Left cardiac atrium (tissue), 4 donors: Measurements from ENCODE around the gene PADI1. TPM values are rescaled to one million over a fixed set of nuclear protein-coding genes. Genes with fewer than 3 reads are reported as not detected.

ENCODE experiments used
- ATAC-seq, 2 donors: fragments of 200-7000 bp; cut with Tn5 transposase; one replicate each; pipeline ENCODE4 v1.9.1; 2020; ENCODE audit warnings: mild to moderate bottlenecking in 2 of 2, moderate library complexity in 2 of 2
- DNase-seq: peaks from one replicate; pipeline ENCODE4 v3.0.0-alpha.2; 2020
- intact Hi-C, 2 donors: fragments of 100-400 bp; cut with DNase I; formaldehyde crosslinking; loops; one replicate each; pipeline versions ENCODE4 v1.14.1 to v1.15.1; 2022 to 2023
- total RNA-seq, 2 donors: library from RNA; stranded (reverse); fragmentation: NEBNext Ultra II Directional; extraction: Animal tissue kit (Norgen Biotek cat#: 25700); gene quantifications; one replicate each; pipeline ENCODE4 v1.2.1, GENCODE V29; 2021
- donor health status: DM: no; HTN: yes; CAD: no.
- donor health status: DM: no; HTN: yes; CAD: no; lungs with severe emphysema.
- donor health status: DM: yes; HTN: yes; CAD: no.
- donor health status: Dilated cardiomyopathy.

Gene PADI1
- total RNA-seq, 2 donors from 2014 or later = not detected

GRCh38 chr1:17176306-17177061 lies 28.4 kb upstream of the PADI1 start:
- DNase-seq (no peak), ATAC-seq (no peak)
- intact Hi-C loops = no loop called here

- DNase-seq (no peak), ATAC-seq (no peak)
- intact Hi-C loops = no loop called here
Measured at GRCh38 chr1:17177651-17178050, 27.3 kb upstream of the PADI1 start.

GRCh38 chr1:17181781-17182464 lies 23.0 kb upstream of the PADI1 start:
- no peak for DNase-seq
- ATAC-seq = no peak
- intact Hi-C loops = no loop called here

GRCh38 chr1:17183388-17184160 lies 21.4 kb upstream of the PADI1 start:
- intact Hi-C loops = no loop called here
- DNase-seq = no peak
- peak in 1 of 2 donors; percentile 66 for ATAC-seq

- ATAC-seq (peak in 1 of 2 donors; percentile 77), DNase-seq (no peak)
- intact Hi-C loops = no loop called here
Measured at GRCh38 chr1:17184161-17184665, 20.7 kb upstream of the PADI1 start.

GRCh38 chr1:17184822-17185484 lies 20.0 kb upstream of the PADI1 start:
- intact Hi-C loops = no loop called here
- ATAC-seq (peak in 1 of 2 donors; percentile 73), DNase-seq (no peak)

- no peak for DNase-seq
- ATAC-seq = no peak
- intact Hi-C loops = no loop called here
Measured at GRCh38 chr1:17185485-17185860, 19.5 kb upstream of the PADI1 start.

GRCh38 chr1:17186216-17186909 lies 18.6 kb upstream of the PADI1 start:
- ATAC-seq (peak in 1 of 2 donors; percentile 82), DNase-seq (no peak)
- intact Hi-C loops = no loop called here

GRCh38 chr1:17187051-17187450 lies 17.9 kb upstream of the PADI1 start:
- intact Hi-C loops = no loop called here
- ATAC-seq (no peak), DNase-seq (no peak)

- intact Hi-C loops = no loop called here
- no peak for ATAC-seq
- no peak for DNase-seq
Measured at GRCh38 chr1:17188217-17188616, 16.7 kb upstream of the PADI1 start.

- intact Hi-C loops = no loop called here
- ATAC-seq (no peak), DNase-seq (no peak)
Measured at GRCh38 chr1:17188889-17189631, 15.9 kb upstream of the PADI1 start.

- intact Hi-C loops = no loop called here
- DNase-seq (no peak), ATAC-seq (no peak)
Measured at GRCh38 chr1:17189632-17189990, 15.3 kb upstream of the PADI1 start.

GRCh38 chr1:17190010-17190995 lies 14.6 kb upstream of the PADI1 start:
- intact Hi-C loops = no loop called here
- peak; percentile 71 to 75 for ATAC-seq

GRCh38 chr1:17191990-17192242 lies 13.0 kb upstream of the PADI1 start:
- ATAC-seq (no peak), DNase-seq (no peak)
- intact Hi-C loops = no loop called here

More at GRCh38 chr1:17190010-17190995, 14.6 kb upstream of the PADI1 start:
- DNase-seq = no peak

- intact Hi-C loops = no loop called here
- DNase-seq = no peak
- no peak for ATAC-seq
Measured at GRCh38 chr1:17192394-17193221, 12.3 kb upstream of the PADI1 start.
